ENCODE results near the gene RIBC2.

GRCh38 chr22:45418770-45419138 lies 5.3 kb downstream of the RIBC2 start:
- TF ChIP-seq TAF1 (IDR thresholded peaks at IDR 0.05; ENCODE audit: borderline replicate concordance, insufficient read depth, low read length) (no peak), SIN3A (IDR thresholded peaks at IDR 0.05; ENCODE audit: borderline replicate concordance, insufficient read depth, low read length) (no peak), REST (IDR thresholded peaks at IDR 0.05; ENCODE audit: insufficient read depth in 1 of 2, low read depth in 2 of 2, low read length in 2 of 2) (no peak)

Data from PFSK-1 (cell line).